Stomach (tissue), 9 donors: ENCODE measurements around the gene CIAO2B. TPM values are rescaled to one million over a fixed set of nuclear protein-coding genes. Genes with fewer than 3 reads are reported as not detected.
"Not testable (repeated sequence)": the region's sequence is repeated elsewhere in the genome, so short reads cannot be mapped to it uniquely, and the experiment has no call there.

Source experiments
- DNase-seq, 2 donors: peaks; one replicate each; pipeline versions ENCODE4 v3.0.0 to v3.0.0-alpha.2; 2013 to 2019
- H3K27ac ChIP-seq, 5 donors: fragments of 200-600 bp in 4 of 5; sonication (generic) in 4 of 5; one replicate each; pipeline ENCODE4 v1.5.1; 2013 to 2019; ENCODE audit warnings: mild to moderate bottlenecking in 1 of 5, moderate library complexity in 1 of 5
- H3K27me3 ChIP-seq, 3 donors: fragments of 200-600 bp; sonication (generic); one replicate each; pipeline ENCODE4 v1.5.1; 2017 to 2019; ENCODE audit warnings: mixed run types in 1 of 3
- H3K36me3 ChIP-seq, 4 donors: fragments of 200-600 bp; sonication (generic); 1 replicate in 3 of 4; 2 replicates in 1 of 4; pipeline ENCODE4 v1.5.1; 2016 to 2019
- H3K4me1 ChIP-seq, 4 donors: fragments of 200-600 bp; sonication (generic); one replicate each; pipeline ENCODE4 v1.5.1; 2016 to 2019
- H3K4me3 ChIP-seq, 4 donors: fragments of 200-600 bp; sonication (generic) in 3 of 4; one replicate each; pipeline ENCODE4 v1.5.1; 2016 to 2019; ENCODE audit warnings: mild to moderate bottlenecking in 1 of 4
- H3K9me3 ChIP-seq, 4 donors: fragments of 200-600 bp; sonication (generic); one replicate each; pipeline ENCODE4 v1.5.1; 2016 to 2019
- EP300 ChIP-seq: sonication (generic); formaldehyde crosslinking; IDR thresholded peaks from one replicate; pipeline ENCODE4 v1.6.1; 2017; ENCODE audit warnings: antibody characterized with exemption
- POLR2A ChIP-seq, 4 donors: fragments of 450-650 bp; IDR thresholded peaks; one replicate each; pipeline ENCODE4 v1.6.1; 2016; ENCODE audit warnings: antibody characterized with exemption in 4 of 4, control low read depth in 2 of 4, mild to moderate bottlenecking in 1 of 4, moderate library complexity in 1 of 4
- POLR2AphosphoS5 ChIP-seq, 3 donors: sonication (generic); formaldehyde crosslinking; IDR thresholded peaks; one replicate each; pipeline ENCODE4 v1.6.1; 2016; ENCODE audit warnings: antibody characterized with exemption in 3 of 3
- WGBS, 5 donors: extraction: QIAGEN DNeasy Blood & Tissue Kit in 3 of 5; methylation state at CpG; one replicate each; pipeline versions ENCODE4 v1.1.5 to v1.1.7; 2013 to 2018; 5-methylcytosine and 5-hydroxymethylcytosine counted together
- intact Hi-C: fragments of 100-400 bp; cut with DNase I; formaldehyde crosslinking; loops from one replicate; pipeline ENCODE4 v1.15.1; 2023; ENCODE audit warnings: low total_unique reads
- polyA plus RNA-seq, 3 donors: library from polyadenylated mRNA; stranded (reverse); fragments of 200-250 nt; gene quantifications; one replicate each; pipeline ENCODE4 v1.2.3, GENCODE V29; 2013
- total RNA-seq, 5 donors: library from RNA; depleted of rRNA; stranded (reverse); fragments of >200 nt; gene quantifications; one replicate each; pipeline versions ENCODE4 v1.1.0 to v1.2.3, GENCODE V29; 2014 to 2016
- TF ChIP-seq, protein P1 (sequence below), 7 experiments: fragments of 450-650 bp in 4 of 7; fragments of 200-600 bp in 3 of 7; sonication (generic) in 3 of 7; IDR thresholded peaks; one replicate each; pipeline ENCODE4 v1.5.1; 2016 to 2019; ENCODE audit warnings: antibody characterized with exemption in 7 of 7, control low read depth in 2 of 7, mild to moderate bottlenecking in 1 of 7
- donor health status: healthy with polysubstance abuse.
- donor health status: Bipolar disorder and iron deficiency.
- donor health status: healthy.

CIAO2B gene
- total and polyA plus RNA-seq, 8 donors = 4.3 to 176 (median 76.1) TPM

DNA sequence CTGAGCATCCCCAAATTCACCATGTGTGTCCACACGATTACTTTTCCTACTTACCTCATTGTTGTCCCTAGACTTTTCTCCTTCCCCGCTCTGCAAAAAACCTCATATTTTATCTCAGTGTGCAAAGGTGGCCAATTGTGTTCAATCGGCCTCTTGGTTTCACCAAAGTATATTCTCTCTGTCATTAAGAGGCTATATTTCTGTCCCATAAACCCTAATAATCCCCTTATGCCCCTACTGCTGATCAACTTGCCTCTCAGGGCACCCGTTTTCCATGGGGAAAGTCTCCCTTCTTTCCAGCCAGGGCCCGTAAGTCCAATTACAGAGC lies 12.7 kb upstream of the CIAO2B start:
- Histone ChIP-seq H3K27ac (no peak overlapping the region), H3K27me3 (peaks cover 0 to 28% (median 12%) of the 10 kb centered on the region in 3 donors), H3K4me3 (no peak overlapping the region), H3K36me3 (peaks cover 16 to 28% (median 22%) of the 10 kb centered on the region in 4 donors), H3K9me3 (no peaks in the 10 kb centered on the region), H3K4me1 (peaks cover 8 to 22% (median 18%) of the 10 kb centered on the region in 4 donors)
- no peak for DNase-seq
- intact Hi-C loops = no loop called here
- TF ChIP-seq POLR2A (IDR thresholded peaks at IDR 0.05) (no peak), EP300 (no peak), POLR2AphosphoS5 (IDR thresholded peaks at IDR 0.05) (no peak)
- TF ChIP-seq, protein P1, sequence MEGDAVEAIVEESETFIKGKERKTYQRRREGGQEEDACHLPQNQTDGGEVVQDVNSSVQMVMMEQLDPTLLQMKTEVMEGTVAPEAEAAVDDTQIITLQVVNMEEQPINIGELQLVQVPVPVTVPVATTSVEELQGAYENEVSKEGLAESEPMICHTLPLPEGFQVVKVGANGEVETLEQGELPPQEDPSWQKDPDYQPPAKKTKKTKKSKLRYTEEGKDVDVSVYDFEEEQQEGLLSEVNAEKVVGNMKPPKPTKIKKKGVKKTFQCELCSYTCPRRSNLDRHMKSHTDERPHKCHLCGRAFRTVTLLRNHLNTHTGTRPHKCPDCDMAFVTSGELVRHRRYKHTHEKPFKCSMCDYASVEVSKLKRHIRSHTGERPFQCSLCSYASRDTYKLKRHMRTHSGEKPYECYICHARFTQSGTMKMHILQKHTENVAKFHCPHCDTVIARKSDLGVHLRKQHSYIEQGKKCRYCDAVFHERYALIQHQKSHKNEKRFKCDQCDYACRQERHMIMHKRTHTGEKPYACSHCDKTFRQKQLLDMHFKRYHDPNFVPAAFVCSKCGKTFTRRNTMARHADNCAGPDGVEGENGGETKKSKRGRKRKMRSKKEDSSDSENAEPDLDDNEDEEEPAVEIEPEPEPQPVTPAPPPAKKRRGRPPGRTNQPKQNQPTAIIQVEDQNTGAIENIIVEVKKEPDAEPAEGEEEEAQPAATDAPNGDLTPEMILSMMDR (IDR thresholded peaks at IDR 0.05) = no peak
- 21 to 30% (median 26%) methylated on average over 5 of the region's 5 CpGs for WGBS, 5 donors

DNA sequence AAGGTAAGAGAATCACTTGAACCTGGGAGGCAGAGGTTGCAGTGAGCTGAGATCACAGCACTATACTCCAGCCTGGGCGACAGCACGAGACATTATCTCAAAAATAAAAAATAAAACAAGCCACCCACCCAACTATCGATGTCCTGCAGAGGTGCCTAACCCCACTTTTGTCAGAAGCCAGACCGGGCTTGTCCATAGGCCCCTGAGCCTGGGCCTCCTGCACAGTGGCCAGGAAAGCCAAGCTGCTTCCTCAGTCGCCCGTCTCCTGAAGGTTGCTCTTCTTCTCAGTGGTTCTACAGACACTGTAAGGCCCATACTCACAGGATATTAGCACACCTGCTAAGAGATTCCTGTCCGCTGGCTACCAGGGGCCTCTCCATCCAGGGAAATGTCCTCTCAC lies 12.3 kb upstream of the CIAO2B start:
- H3K4me1 ChIP-seq = peaks cover 8 to 22% (median 18%) of the 10 kb centered on the region in 4 donors
- DNase-seq = no peak
- 68 to 82% (median 76%) methylated on average over 7 of the region's 7 CpGs for WGBS, 5 donors
- TF ChIP-seq, protein P1 (IDR thresholded peaks at IDR 0.05) = no peak
- TF ChIP-seq POLR2AphosphoS5 (IDR thresholded peaks at IDR 0.05) (no peak), POLR2A (IDR thresholded peaks at IDR 0.05) (no peak), EP300 (no peak)
- intact Hi-C loops = no loop called here
- peaks cover 20 to 32% (median 26%) of the 10 kb centered on the region in 4 donors for H3K36me3 ChIP-seq
- H3K4me3 ChIP-seq = no peak overlapping the region
- no peak overlapping the region for H3K27ac ChIP-seq
- no peaks in the 10 kb centered on the region for H3K9me3 ChIP-seq
- H3K27me3 ChIP-seq = peaks cover 0 to 28% (median 12%) of the 10 kb centered on the region in 3 donors

DNA sequence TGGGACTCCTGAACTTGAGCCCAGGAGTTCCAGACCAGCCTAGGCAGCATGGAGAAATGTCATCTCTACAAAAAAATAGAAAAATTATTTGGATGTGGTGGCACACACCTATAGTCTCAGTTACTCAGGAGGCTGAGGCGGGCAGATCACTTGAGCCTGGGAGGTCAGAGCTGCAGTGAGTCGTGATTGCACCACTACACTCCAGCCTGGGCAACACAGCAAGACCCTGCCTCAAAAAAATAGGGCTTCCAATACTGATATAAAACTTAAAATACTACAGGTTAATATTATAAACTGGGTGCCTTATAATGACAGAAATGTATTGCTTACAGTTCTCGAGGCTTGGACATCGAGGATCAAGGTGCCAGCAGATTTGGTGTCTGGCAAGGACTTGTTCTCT lies 11.7 kb upstream of the CIAO2B start:
- peaks cover 8 to 22% (median 18%) of the 10 kb centered on the region in 4 donors for H3K4me1 ChIP-seq
- WGBS, 5 donors = 75 to 86% (median 84%) methylated on average over 4 of the region's 4 CpGs
- no peaks in the 10 kb centered on the region for H3K9me3 ChIP-seq
- peaks cover 0 to 24% (median 12%) of the 10 kb centered on the region in 3 donors for H3K27me3 ChIP-seq
- TF ChIP-seq, protein P1 (IDR thresholded peaks at IDR 0.05) = no peak
- TF ChIP-seq POLR2A (IDR thresholded peaks at IDR 0.05) (no peak), EP300 (no peak), POLR2AphosphoS5 (IDR thresholded peaks at IDR 0.05) (no peak)
- no peak overlapping the region for H3K4me3 ChIP-seq
- intact Hi-C loops = no loop called here
- H3K36me3 ChIP-seq = peaks cover 26 to 38% (median 32%) of the 10 kb centered on the region in 4 donors
- no peak overlapping the region for H3K27ac ChIP-seq
- no peak for DNase-seq

DNA sequence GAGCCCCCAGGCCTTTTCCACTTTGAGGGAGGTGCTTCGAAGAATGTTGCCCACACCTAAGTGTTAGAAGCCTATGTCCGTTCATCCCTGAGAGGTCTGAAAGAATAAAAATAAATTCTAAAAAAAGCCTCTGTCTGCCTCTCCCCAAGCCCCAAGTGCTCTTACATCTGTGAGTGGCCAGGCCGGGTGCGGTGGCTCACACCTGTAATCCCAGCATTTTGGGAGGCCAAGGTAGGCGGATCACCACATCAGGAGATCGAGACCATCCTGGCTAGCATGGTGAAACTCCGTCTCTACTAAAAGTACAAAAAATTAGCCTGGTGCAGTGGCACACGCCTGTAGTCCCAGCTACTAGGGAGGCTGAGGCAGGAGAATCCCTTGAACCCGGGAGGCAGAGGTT lies 10.8 kb upstream of the CIAO2B start:
- H3K9me3 ChIP-seq, H3K4me3 ChIP-seq, DNase-seq, H3K27ac ChIP-seq, intact Hi-C loops: not testable (repeated sequence)
- H3K4me1 ChIP-seq = peaks cover 8 to 22% (median 18%) of the 10 kb centered on the region in 4 donors
- H3K27me3 ChIP-seq = peaks cover 0 to 19% (median 12%) of the 10 kb centered on the region in 3 donors
- 76 to 89% (median 82%) methylated on average over 9 of the region's 9 CpGs for WGBS, 5 donors
- H3K36me3 ChIP-seq = peaks cover 36 to 47% (median 41%) of the 10 kb centered on the region in 4 donors

DNA sequence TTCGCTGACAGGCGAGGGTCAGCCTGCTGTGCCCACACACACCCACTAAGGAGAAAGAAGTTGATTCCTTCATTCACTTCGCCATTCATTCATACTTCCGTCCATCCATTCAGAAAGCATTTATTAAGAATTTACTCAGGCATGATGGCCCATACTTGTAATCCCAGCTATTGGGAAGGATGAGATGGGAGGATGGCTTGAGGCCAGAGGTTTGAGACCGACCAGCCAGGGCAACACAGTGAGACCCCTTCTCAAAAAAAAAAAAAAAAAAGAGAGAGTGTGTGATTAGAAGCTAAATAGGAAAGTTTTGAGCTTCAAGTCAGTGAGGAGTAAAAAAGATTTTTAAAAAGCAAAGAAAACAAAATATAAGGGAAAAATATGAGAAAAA lies 9.8 kb upstream of the CIAO2B start:
- Histone ChIP-seq H3K4me1 (peaks cover 8 to 20% (median 17%) of the 10 kb centered on the region in 4 donors), H3K27ac (no peak overlapping the region), H3K9me3 (no peaks in the 10 kb centered on the region), H3K4me3 (no peak overlapping the region), H3K27me3 (peaks cover 0 to 9% (median 9%) of the 10 kb centered on the region in 3 donors), H3K36me3 (peaks cover 41 to 57% (median 51%) of the 10 kb centered on the region in 4 donors)
- intact Hi-C loops = no loop called here
- TF ChIP-seq POLR2AphosphoS5 (IDR thresholded peaks at IDR 0.05) (no peak), POLR2A (IDR thresholded peaks at IDR 0.05) (no peak)
- TF ChIP-seq, protein P1 (IDR thresholded peaks at IDR 0.05) = no peak
- no peak for DNase-seq
- 84 to 90% (median 85%) methylated on average over 5 of the region's 5 CpGs for WGBS, 5 donors
